Measurements from ENCODE around the gene TNIK. TPM values are rescaled to one million over a fixed set of nuclear protein-coding genes. Genes with fewer than 3 reads are reported as not detected.

TNIK gene
- total RNA-seq, 2 experiments from 2014 or later: 36.6 to 39.3 TPM

- no peaks in the 10 kb centered on the region for H3K27me3 Mint-ChIP-seq
- peak overlapping the region; percentile 90 for H3K27ac Mint-ChIP-seq
- peak overlapping the region; percentile 51 for H3K4me3 Mint-ChIP-seq
- peaks cover 79% of the 10 kb centered on the region for H3K4me1 Mint-ChIP-seq
- DNase-seq (no peak), ATAC-seq (no peak)
- H3K36me3 Mint-ChIP-seq: peaks cover 6% of the 10 kb centered on the region
- H3K9me3 Mint-ChIP-seq (ENCODE audit: low read depth): no peaks in the 10 kb centered on the region
- CTCF ChIA-PET: interaction anchor here (1.2 to 1.5 kb wide), 2 partner anchors 11 to 79 kb away, joined by 3 read pairs; no protein-coding TSS in a partner anchor
These were observed 194.0 kb downstream of the TNIK start for GRCh38 chr3:171266034-171266739.

- H3K4me1 Mint-ChIP-seq: peaks cover 71% of the 10 kb centered on the region
- H3K27me3 Mint-ChIP-seq: no peaks in the 10 kb centered on the region
- CTCF ChIA-PET: no interaction called here
- no peaks in the 10 kb centered on the region for H3K9me3 Mint-ChIP-seq (ENCODE audit: low read depth)
- H3K27ac Mint-ChIP-seq: no peak overlapping the region
- ATAC-seq (no peak), DNase-seq (no peak)
- peaks cover 10% of the 10 kb centered on the region for H3K36me3 Mint-ChIP-seq
- H3K4me3 Mint-ChIP-seq: no peak overlapping the region
These were observed 195.4 kb downstream of the TNIK start for GRCh38 chr3:171264758-171265157.

GRCh38 chr3:171262431-171262830 is 197.8 kb downstream of the TNIK start:
- DNase-seq (no peak), ATAC-seq (no peak)
- peaks cover 66% of the 10 kb centered on the region for H3K4me1 Mint-ChIP-seq
- H3K36me3 Mint-ChIP-seq: peaks cover 11% of the 10 kb centered on the region
- CTCF ChIA-PET: no interaction called here
- H3K27ac Mint-ChIP-seq: no peak overlapping the region
- H3K9me3 Mint-ChIP-seq (ENCODE audit: low read depth): no peaks in the 10 kb centered on the region
- no peaks in the 10 kb centered on the region for H3K27me3 Mint-ChIP-seq
- H3K4me3 Mint-ChIP-seq: no peak overlapping the region

- H3K36me3 Mint-ChIP-seq: peaks cover 20% of the 10 kb centered on the region
- CTCF ChIA-PET: no interaction called here
- DNase-seq (no peak), ATAC-seq (no peak)
- no peaks in the 10 kb centered on the region for H3K27me3 Mint-ChIP-seq
- H3K4me1 Mint-ChIP-seq: peaks cover 66% of the 10 kb centered on the region
- no peaks in the 10 kb centered on the region for H3K9me3 Mint-ChIP-seq (ENCODE audit: low read depth)
- H3K4me3 Mint-ChIP-seq: no peak overlapping the region
- H3K27ac Mint-ChIP-seq: no peak overlapping the region
These were observed 198.7 kb downstream of the TNIK start for GRCh38 chr3:171261487-171261886.

GRCh38 chr3:171260899-171261298 is 199.3 kb downstream of the TNIK start:
- DNase-seq: no peak
- Mint-ChIP-seq H3K36me3 (peaks cover 24% of the 10 kb centered on the region), H3K4me1 (peaks cover 66% of the 10 kb centered on the region), H3K4me3 (no peak overlapping the region), H3K27ac (no peak overlapping the region), H3K9me3 (ENCODE audit: low read depth) (no peaks in the 10 kb centered on the region), H3K27me3 (no peaks in the 10 kb centered on the region)
- CTCF ChIA-PET: no interaction called here
- no peak for ATAC-seq

GRCh38 chr3:171260466-171260865 is 199.7 kb downstream of the TNIK start:
- DNase-seq (no peak), ATAC-seq (no peak)
- CTCF ChIA-PET: interaction anchor here (1.2 kb wide), 1 partner anchor 200 kb away, joined by 3 read pairs; the partner anchor contains the start of gene TNIK
- Mint-ChIP-seq H3K4me1 (peaks cover 66% of the 10 kb centered on the region), H3K4me3 (no peak overlapping the region), H3K9me3 (ENCODE audit: low read depth) (no peaks in the 10 kb centered on the region), H3K27ac (no peak overlapping the region), H3K36me3 (peaks cover 24% of the 10 kb centered on the region), H3K27me3 (no peaks in the 10 kb centered on the region)

GRCh38 chr3:171258316-171258715 is 201.9 kb downstream of the TNIK start:
- Mint-ChIP-seq H3K27me3 (no peaks in the 10 kb centered on the region), H3K27ac (no peak overlapping the region), H3K4me3 (no peak overlapping the region), H3K36me3 (peaks cover 25% of the 10 kb centered on the region), H3K9me3 (ENCODE audit: low read depth) (no peaks in the 10 kb centered on the region), H3K4me1 (peaks cover 79% of the 10 kb centered on the region)
- CTCF ChIA-PET: interaction anchor here (1.1 kb wide), 1 partner anchor 9 kb away, joined by 4 read pairs; no protein-coding TSS in a partner anchor
- DNase-seq (no peak), ATAC-seq (no peak)

GRCh38 chr3:171257251-171258203 is 202.7 kb downstream of the TNIK start:
- DNase-seq (no peak), ATAC-seq (peak; percentile 33)
- Mint-ChIP-seq H3K9me3 (ENCODE audit: low read depth) (no peaks in the 10 kb centered on the region), H3K4me1 (peaks cover 79% of the 10 kb centered on the region), H3K36me3 (peaks cover 27% of the 10 kb centered on the region), H3K27ac (peak overlapping the region; percentile 90), H3K27me3 (no peaks in the 10 kb centered on the region), H3K4me3 (no peak overlapping the region)
- CTCF ChIA-PET: interaction anchor here (1.0 to 1.1 kb wide), 2 partner anchors 9 to 12 kb away, joined by 3 to 4 read pairs; no protein-coding TSS in a partner anchor

- CTCF ChIA-PET: interaction anchor here (1.0 kb wide), 2 partner anchors 13 to 26 kb away, joined by 3 read pairs; no protein-coding TSS in a partner anchor
- H3K27me3 Mint-ChIP-seq: no peaks in the 10 kb centered on the region
- DNase-seq (no peak), ATAC-seq (no peak)
- H3K4me1 Mint-ChIP-seq: peaks cover 76% of the 10 kb centered on the region
- H3K4me3 Mint-ChIP-seq: peak overlapping the region; percentile 12
- H3K9me3 Mint-ChIP-seq (ENCODE audit: low read depth): no peaks in the 10 kb centered on the region
- peak overlapping the region; percentile 90 for H3K27ac Mint-ChIP-seq
- H3K36me3 Mint-ChIP-seq: peaks cover 32% of the 10 kb centered on the region
These were observed 203.6 kb downstream of the TNIK start for GRCh38 chr3:171256445-171257250.

GRCh38 chr3:171255236-171255806 is 204.9 kb downstream of the TNIK start:
- DNase-seq: no peak
- Mint-ChIP-seq H3K36me3 (peaks cover 34% of the 10 kb centered on the region), H3K27ac (peak overlapping the region; percentile 90), H3K4me1 (peaks cover 78% of the 10 kb centered on the region), H3K27me3 (no peaks in the 10 kb centered on the region), H3K4me3 (peak overlapping the region; percentile 45), H3K9me3 (ENCODE audit: low read depth) (no peaks in the 10 kb centered on the region)
- peak; percentile 76 for ATAC-seq
- CTCF ChIA-PET: interaction anchor here (0.9 to 1.1 kb wide), 3 partner anchors 10 to 236 kb away, joined by 3 read pairs; no protein-coding TSS in a partner anchor

GRCh38 chr3:171254315-171254714 is 205.9 kb downstream of the TNIK start:
- Mint-ChIP-seq H3K9me3 (ENCODE audit: low read depth) (no peaks in the 10 kb centered on the region), H3K4me3 (peak overlapping the region; percentile 35), H3K27ac (peak overlapping the region; percentile 90), H3K36me3 (peaks cover 34% of the 10 kb centered on the region), H3K4me1 (peaks cover 84% of the 10 kb centered on the region), H3K27me3 (no peaks in the 10 kb centered on the region)
- ATAC-seq: no peak
- no peak for DNase-seq
- CTCF ChIA-PET: no interaction called here

GRCh38 chr3:171251835-171252234 is 208.4 kb downstream of the TNIK start:
- DNase-seq: no peak

More at GRCh38 chr3:171251835-171252234, 208.4 kb downstream of the TNIK start:
- CTCF ChIA-PET: no interaction called here
- Mint-ChIP-seq H3K9me3 (ENCODE audit: low read depth) (no peaks in the 10 kb centered on the region), H3K27me3 (no peaks in the 10 kb centered on the region), H3K4me3 (no peak overlapping the region), H3K36me3 (peaks cover 26% of the 10 kb centered on the region), H3K27ac (no peak overlapping the region), H3K4me1 (peaks cover 67% of the 10 kb centered on the region)
- ATAC-seq: no peak
